Caco-2 (cell line): ENCODE measurements around the gene RSF1. TPM values are rescaled to one million over a fixed set of nuclear protein-coding genes. Genes with fewer than 3 reads are reported as not detected.

ENCODE experiments used
- BruUV-seq: library from RNA; stranded (reverse); fragments of 400-500 nt; replicated peaks from 2 replicates; lab custom pipeline; 2021; lab: Mats Ljungman, UMichigan
- CTCF ChIA-PET: fragments of 300-600 bp; sonication (Branson Sonifier 250); formaldehyde crosslinking; loops from one replicate; lab custom pipeline; 2022; ENCODE audit warnings: antibody characterized with exemption; lab: Charles Lee
- POLR2A ChIA-PET: fragments of 300-600 bp; sonication (Branson Sonifier 250); formaldehyde crosslinking; loops from one replicate; lab custom pipeline; 2022; ENCODE audit warnings: antibody characterized with exemption; lab: Charles Lee
- DNase-seq, 2 experiments: peaks; one replicate each; pipeline versions ENCODE4 v3.0.0 to v3.0.0-alpha.2; 2020 to 2022
- H3K27me3 ChIP-seq: replicated peaks from 2 replicates; pipeline ENCODE4 v1.6.0; 2011; ENCODE audit warnings: low read length; ENCODE audit not compliant: control insufficient read depth, insufficient read depth
- H3K36me3 ChIP-seq: 2 replicates; pipeline ENCODE4 v1.5.1; 2011; ENCODE audit warnings: low read length; ENCODE audit not compliant: control insufficient read depth, insufficient read depth
- H3K4me1 ChIP-seq: fragments of 250-450 bp; sonication (Bioruptor Pico); 2 replicates; pipeline ENCODE4 v1.5.1; 2020; ENCODE audit warnings: mild to moderate bottlenecking
- H3K4me3 ChIP-seq: 2 replicates; pipeline ENCODE4 v1.5.1; 2011; ENCODE audit warnings: low read depth, mild to moderate bottlenecking, control low read depth, low read length
- H3K9me3 ChIP-seq: fragments of 250-450 bp; sonication (Bioruptor Pico); 2 replicates; pipeline ENCODE4 v1.5.1; 2020; ENCODE audit warnings: mild to moderate bottlenecking, moderate library complexity
- H3K27ac Mint-ChIP-seq: one replicate; pipeline ENCODE4 v1.8.0; 2022; ENCODE audit warnings: mixed read lengths; ENCODE audit not compliant: unreplicated experiment
- H3K27me3 Mint-ChIP-seq: one replicate; pipeline ENCODE4 v1.8.0; 2022; ENCODE audit warnings: mixed read lengths; ENCODE audit not compliant: insufficient read depth, unreplicated experiment
- H3K36me3 Mint-ChIP-seq: one replicate; pipeline ENCODE4 v1.8.0; 2022; ENCODE audit warnings: mild to moderate bottlenecking, mixed read lengths; ENCODE audit not compliant: insufficient read depth, unreplicated experiment
- H3K4me1 Mint-ChIP-seq: one replicate; pipeline ENCODE4 v1.8.0; 2022; ENCODE audit warnings: low read depth, mixed read lengths; ENCODE audit not compliant: unreplicated experiment
- H3K4me3 Mint-ChIP-seq: one replicate; pipeline ENCODE4 v1.8.0; 2022; ENCODE audit warnings: mild to moderate bottlenecking, moderate library complexity, mixed read lengths; ENCODE audit not compliant: unreplicated experiment
- H3K9me3 Mint-ChIP-seq: one replicate; pipeline ENCODE4 v1.8.0; 2022; ENCODE audit warnings: mixed read lengths; ENCODE audit not compliant: unreplicated experiment
- intact Hi-C: fragments of 100-400 bp; cut with micrococcal nuclease; formaldehyde crosslinking; loops from one replicate; pipeline ENCODE4 v1.10.0; 2022; ENCODE audit not compliant: unreplicated experiment
- total RNA-seq: library from RNA; stranded (reverse); gene quantifications from 2 replicates; pipeline ENCODE4 v1.2.3, GENCODE V29; 2022
- TF ChIP-seq, protein P1 (sequence below), 2 experiments: fragments of 200-600 bp in 1 of 2; IDR thresholded peaks; 1 replicate in 1 of 2; 2 replicates in 1 of 2; pipeline versions ENCODE4 v1.5.1 to v1.8.0; 2011 to 2022; ENCODE audit warnings: antibody characterized with exemption in 1 of 2, control low read depth in 1 of 2, inconsistent platforms in 1 of 2, low read depth in 1 of 2, low read length in 1 of 2, mild to moderate bottlenecking in 1 of 2, moderate library complexity in 1 of 2; ENCODE audit not compliant: insufficient read depth in 1 of 2, severe bottlenecking in 1 of 2, unreplicated experiment in 1 of 2

Gene RSF1
- total RNA-seq, 1 experiment from 2014 or later, result 121 TPM

DNA sequence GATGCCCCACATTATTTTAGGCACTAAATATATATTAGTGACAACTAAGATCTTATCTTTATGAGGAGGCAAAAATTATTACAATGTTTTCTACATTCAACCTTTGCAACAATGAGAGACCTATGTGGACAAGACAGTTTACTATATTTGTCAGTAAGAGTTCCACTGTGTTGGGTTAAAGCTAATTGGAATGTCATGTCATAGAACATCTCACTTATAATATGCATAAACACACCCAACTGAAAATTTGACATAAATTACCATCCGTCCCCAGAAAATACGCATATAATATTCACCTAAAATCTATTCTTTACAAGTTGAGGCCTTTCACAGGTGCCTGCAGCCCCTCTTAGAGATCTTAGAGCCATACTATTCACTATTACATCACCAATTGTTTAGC is 84.0 kb downstream of the RSF1 start:
- TF ChIP-seq, protein P1, sequence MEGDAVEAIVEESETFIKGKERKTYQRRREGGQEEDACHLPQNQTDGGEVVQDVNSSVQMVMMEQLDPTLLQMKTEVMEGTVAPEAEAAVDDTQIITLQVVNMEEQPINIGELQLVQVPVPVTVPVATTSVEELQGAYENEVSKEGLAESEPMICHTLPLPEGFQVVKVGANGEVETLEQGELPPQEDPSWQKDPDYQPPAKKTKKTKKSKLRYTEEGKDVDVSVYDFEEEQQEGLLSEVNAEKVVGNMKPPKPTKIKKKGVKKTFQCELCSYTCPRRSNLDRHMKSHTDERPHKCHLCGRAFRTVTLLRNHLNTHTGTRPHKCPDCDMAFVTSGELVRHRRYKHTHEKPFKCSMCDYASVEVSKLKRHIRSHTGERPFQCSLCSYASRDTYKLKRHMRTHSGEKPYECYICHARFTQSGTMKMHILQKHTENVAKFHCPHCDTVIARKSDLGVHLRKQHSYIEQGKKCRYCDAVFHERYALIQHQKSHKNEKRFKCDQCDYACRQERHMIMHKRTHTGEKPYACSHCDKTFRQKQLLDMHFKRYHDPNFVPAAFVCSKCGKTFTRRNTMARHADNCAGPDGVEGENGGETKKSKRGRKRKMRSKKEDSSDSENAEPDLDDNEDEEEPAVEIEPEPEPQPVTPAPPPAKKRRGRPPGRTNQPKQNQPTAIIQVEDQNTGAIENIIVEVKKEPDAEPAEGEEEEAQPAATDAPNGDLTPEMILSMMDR (IDR thresholded peaks at IDR 0.05; ENCODE audit: insufficient read depth in 1 of 2, low read depth in 1 of 2, low read length in 1 of 2, severe bottlenecking in 1 of 2, unreplicated experiment in 1 of 2), result no peak
- Mint-ChIP-seq H3K36me3 (peaks cover 77% of the 10 kb centered on the region), H3K27ac (no peak overlapping the region), H3K27me3 (no peaks in the 10 kb centered on the region), H3K4me1 (no peaks in the 10 kb centered on the region), H3K4me3 (no peak overlapping the region), H3K9me3 (peaks cover 19% of the 10 kb centered on the region)
- ChIA-PET CTCF (no interaction called here), POLR2A (no interaction called here)
- Histone ChIP-seq H3K36me3 (peaks cover 14% of the 10 kb centered on the region), H3K4me1 (0 out of 2 replicates have a peak, but pooled peaks cover 4% of the 10 kb centered on the region), H3K4me3 (no peak overlapping the region), H3K9me3 (peaks cover 14% of the 10 kb centered on the region), H3K27me3 (no peaks in the 10 kb centered on the region)
- intact Hi-C loops, result no loop called here
- BruUV-seq, result no TSS peak
- DNase-seq, result no peak

DNA sequence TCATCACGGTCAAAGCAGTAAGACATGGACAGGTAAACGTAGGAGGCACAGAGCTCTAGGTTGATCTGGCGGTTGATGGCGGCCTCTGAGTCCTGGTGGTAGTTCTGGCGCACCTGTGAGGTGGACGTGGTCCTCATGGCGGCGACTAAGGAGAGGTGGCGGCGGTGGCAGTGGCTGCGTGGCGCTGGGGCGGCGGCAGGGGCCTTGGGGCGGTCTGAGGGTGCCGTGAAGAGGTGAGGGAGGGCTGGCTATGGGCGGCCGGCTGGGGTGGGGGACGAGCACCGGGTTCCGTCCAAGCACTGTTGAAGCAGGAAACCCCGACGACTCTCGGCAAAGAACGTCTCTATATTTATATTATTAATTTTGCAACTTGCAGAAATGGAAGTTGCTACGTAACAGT is 85.6 kb downstream of the RSF1 start:
- Histone ChIP-seq H3K27me3 (no peaks in the 10 kb centered on the region), H3K9me3 (peaks cover 24% of the 10 kb centered on the region), H3K4me1 (peaks cover 4% of the 10 kb centered on the region; the same call in 1 of the 2 replicates), H3K4me3 (no peak overlapping the region), H3K36me3 (peaks cover 18% of the 10 kb centered on the region)
- peaks cover 33% of the 10 kb centered on the region for H3K9me3 Mint-ChIP-seq
- H3K4me1 Mint-ChIP-seq, result no peaks in the 10 kb centered on the region
- no peak for DNase-seq
- no peak overlapping the region for H3K4me3 Mint-ChIP-seq
- H3K27me3 Mint-ChIP-seq, result no peaks in the 10 kb centered on the region
- peak overlapping the region; percentile 8 for H3K27ac Mint-ChIP-seq
- intact Hi-C loops, result no loop called here
- TF ChIP-seq, protein P1 (IDR thresholded peaks at IDR 0.05; ENCODE audit: insufficient read depth in 1 of 2, low read depth in 1 of 2, low read length in 1 of 2, severe bottlenecking in 1 of 2, unreplicated experiment in 1 of 2), result no peak
- peaks cover 80% of the 10 kb centered on the region for H3K36me3 Mint-ChIP-seq
- BruUV-seq, result no TSS peak
- ChIA-PET CTCF (no interaction called here), POLR2A (no interaction called here)

GRCh38 chr11:77732143-77732542 is 88.4 kb downstream of the RSF1 start:
- CTCF ChIA-PET, result no interaction called here
- H3K9me3 Mint-ChIP-seq, result peaks cover 33% of the 10 kb centered on the region
- no TSS peak for BruUV-seq
- peaks cover 17% of the 10 kb centered on the region for H3K36me3 ChIP-seq
- TF ChIP-seq, protein P1 (IDR thresholded peaks at IDR 0.05; ENCODE audit: insufficient read depth in 1 of 2, low read depth in 1 of 2, low read length in 1 of 2, severe bottlenecking in 1 of 2, unreplicated experiment in 1 of 2), result no peak
- no peaks in the 10 kb centered on the region for H3K27me3 ChIP-seq
- peaks cover 24% of the 10 kb centered on the region for H3K9me3 ChIP-seq
- peak overlapping the region; percentile 22 for H3K27ac Mint-ChIP-seq
- intact Hi-C loops, result no loop called here
- H3K4me1 Mint-ChIP-seq, result peaks cover 21% of the 10 kb centered on the region
- POLR2A ChIA-PET, result no interaction called here
- no peak overlapping the region for H3K4me3 ChIP-seq
- H3K4me1 ChIP-seq, result peaks cover 26% of the 10 kb centered on the region
- no peak overlapping the region for H3K4me3 Mint-ChIP-seq
- H3K27me3 Mint-ChIP-seq, result no peaks in the 10 kb centered on the region
- H3K36me3 Mint-ChIP-seq, result peaks cover 69% of the 10 kb centered on the region
- DNase-seq, result no peak
